ENCODE data around the gene ZNF620. TPM values are rescaled to one million over a fixed set of nuclear protein-coding genes. Genes with fewer than 3 reads are reported as not detected.

The ZNF620 gene
- total RNA-seq, 1 donor from 2014 or later: 5.4 TPM

Other genes with a start within 250 kb of the ZNF620 start
- gene EIF1B, start 196.3 kb upstream of the ZNF620 start, total RNA-seq: 53.9 TPM
- gene ENTPD3, start 118.9 kb upstream of the ZNF620 start, total RNA-seq: 30.1 TPM
- 2,169 TPM for gene RPL14, start 48.7 kb upstream of the ZNF620 start, total RNA-seq
- gene ZNF619, start 28.9 kb upstream of the ZNF620 start, total RNA-seq: 10.6 TPM
- gene ZNF621, start 18.9 kb downstream of the ZNF620 start, total RNA-seq: 28.0 TPM

Measured in ureter (tissue), 1 donor.